RKO (cell line): ENCODE data around the gene SIRT2.
A peak's percentile ranks its signal among the peaks of the same experiment; 100 is the strongest.

Source experiments
- DNase-seq: peaks from one replicate; pipeline ENCODE4 v3.0.0-alpha.2; 2016; ENCODE audit warnings: low spot score

Gene SIRT2

DNA sequence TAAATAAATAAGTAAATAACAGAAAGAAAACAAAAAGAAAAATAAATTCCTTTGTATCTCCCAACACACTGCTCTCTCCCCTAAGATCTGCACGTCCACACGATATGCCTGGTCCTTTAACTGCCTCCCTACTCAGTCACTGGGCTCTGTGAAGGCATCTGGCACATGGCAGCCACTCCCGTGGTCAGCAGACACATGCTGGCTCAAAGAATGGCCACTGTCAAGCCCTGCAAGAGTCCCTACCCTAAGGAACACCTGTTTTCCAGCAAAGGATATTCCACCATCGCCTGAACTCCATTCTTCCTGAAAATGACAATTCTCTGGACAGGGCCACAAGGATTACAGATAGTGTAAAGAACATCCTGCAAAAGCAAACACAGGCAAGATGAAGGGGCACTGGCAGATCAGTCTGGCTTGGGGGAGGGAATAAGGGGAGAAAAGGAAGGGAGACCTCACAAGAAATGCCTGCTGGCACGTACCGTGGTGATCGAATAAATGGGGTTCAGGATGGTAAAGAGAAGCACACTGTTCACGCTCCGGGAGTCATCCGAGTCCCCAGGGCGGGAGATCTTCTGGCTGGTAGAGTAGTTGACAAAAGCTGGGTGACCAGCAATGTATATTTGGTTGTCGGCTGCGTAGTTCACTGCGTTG, 53.9 kb downstream of the SIRT2 start:
- DNase-seq = no peak

DNA sequence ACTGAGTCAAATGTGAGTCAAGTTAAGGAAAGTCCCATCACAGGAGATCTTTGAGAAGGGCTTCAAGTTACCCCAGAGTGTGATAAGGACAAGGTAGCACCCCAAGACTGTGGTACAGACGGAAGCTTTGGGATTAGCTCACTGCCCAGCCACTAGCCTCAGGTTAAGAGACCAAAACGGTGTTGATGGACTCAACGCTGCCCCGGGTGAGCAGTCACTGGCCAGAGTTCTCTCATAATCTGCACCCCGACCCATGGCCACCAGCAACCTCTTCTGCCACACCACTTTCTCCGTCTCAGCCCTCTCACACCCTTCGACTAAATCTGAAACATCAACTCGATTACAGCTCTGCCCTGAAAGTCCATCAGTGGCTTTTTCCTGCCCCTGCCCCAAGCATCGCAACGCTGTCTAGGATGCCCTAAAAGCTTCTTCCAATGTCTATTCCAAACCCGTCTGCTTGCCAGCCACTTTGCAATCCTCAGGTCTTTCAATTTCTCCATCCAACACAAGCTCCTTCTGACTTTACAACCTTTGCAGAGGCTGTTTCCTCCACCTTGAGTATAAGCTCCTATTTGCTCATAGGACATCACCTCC, 55.2 kb downstream of the SIRT2 start:
- DNase-seq = no peak

DNA sequence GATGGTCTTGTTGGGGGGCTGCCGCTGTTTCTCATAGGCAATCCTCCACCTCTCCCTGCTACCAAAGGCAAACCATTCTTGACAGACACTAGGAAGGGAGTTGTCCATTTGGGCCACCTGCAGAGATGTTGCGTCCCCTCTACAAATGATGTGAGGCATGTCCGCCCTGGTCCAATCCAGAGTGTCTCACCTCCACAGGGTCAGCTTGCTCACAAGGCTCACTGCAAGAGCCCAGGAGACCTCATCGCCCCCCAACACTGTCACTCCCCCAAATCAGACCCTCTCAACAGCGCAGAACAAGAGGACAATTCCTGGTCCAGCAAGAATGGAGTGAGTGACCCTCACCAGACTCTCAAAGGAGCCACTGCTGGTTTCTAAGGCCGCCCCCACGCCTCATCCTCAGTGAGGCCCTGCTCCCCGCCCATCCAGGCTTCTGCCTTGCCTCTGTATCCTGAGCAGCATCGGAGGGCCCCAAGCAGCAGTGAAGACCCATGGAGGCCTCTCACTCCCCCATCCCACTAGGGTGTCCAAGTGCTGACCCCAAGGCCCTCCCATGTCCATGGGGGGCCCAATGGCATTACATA, 56.2 kb downstream of the SIRT2 start:
- no peak for DNase-seq

DNA sequence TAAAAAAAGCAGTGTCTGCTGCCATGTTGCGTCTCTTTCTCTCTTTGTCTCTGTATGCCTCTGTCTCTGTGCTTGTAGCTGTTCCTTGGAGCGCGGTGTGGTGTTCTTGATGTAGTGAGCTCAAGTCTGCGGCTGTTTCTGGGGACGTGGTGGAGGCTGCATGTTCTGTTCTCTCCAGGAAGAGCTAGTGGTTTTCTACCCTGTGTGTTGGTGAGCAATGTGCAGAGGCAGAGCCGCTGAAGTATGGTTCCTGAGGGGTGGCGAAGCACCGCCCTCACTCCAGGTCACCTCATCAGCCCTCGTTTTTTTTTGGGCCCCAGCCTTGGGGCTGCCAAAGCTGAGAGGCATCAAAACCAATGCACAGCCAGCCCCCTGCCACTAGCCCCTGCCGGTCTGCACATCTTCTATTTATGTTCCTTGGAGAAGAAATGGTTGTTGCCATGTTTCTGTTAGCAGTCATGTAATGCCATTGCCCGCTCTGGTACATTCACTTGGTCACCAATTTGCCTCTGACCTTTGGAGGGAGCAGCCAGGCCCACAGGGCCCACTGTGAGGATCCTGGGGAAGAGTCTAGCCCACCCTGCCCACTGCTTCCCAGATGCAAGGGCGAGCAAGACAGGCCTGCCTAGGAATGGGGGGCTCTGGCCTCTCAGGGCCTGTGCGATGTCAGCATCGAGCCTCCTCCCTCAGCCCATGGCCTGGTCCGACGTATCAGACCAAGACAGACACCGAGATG, 56.8 kb downstream of the SIRT2 start:
- DNase-seq = no peak

DNA sequence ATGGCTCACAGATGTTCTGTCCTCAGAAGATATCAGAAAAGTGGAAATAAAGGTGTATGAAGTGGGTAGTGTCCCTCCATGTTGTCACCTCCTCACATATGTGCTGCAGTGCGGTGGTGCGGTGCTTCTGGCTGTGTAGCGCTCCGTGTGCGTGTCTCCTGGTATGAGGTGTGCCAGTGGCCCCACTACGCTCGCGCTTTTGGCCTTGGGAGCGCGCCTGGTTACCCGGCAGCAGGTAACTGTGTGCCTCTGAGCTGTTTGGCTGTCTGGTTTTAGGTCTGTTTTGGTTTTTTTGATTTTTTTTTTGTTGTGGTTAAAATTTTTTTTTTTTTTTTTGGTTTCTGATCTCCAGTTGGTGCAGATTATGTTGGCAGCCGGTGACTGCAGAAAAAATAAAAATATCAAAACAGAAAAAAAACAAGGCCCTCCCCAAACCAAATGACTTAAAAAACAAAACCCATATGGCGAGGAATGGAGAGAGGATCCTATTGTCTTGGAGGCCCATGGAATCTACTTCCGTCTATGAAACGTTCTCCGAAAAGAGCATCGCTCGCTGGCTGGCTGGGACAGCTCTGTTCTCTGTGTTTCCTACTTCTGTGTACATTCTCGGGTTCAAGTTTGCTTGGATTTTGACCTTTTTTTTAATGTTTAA, 57.5 kb downstream of the SIRT2 start:
- no peak for DNase-seq

DNA sequence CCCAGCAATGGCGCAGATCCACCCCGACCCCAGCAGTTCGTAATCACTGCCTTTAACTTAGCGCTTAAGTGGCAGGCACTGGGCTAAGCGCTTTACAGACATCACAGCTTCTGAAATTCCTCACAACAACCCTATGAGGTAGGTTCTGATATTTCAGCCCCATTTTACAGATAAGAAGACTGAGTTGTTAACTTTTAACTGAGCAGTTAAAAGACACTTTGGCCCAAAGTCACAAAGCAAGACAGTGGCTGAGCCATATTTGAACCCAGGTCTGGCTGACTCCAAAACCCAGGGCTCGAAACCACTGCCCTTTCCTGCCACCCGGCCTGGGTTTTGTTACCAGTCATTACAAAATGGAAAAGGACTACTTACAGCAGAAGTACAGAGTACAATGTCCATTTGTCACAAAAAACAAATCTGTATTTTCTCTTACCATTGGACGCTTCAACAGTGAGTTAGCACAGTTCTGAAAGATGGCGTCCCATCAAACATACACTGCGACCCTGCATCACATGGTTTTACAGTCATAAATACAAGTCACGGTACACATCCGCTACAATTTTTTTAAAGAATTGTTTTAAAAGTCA, 58.1 kb downstream of the SIRT2 start:
- no peak for DNase-seq

DNA sequence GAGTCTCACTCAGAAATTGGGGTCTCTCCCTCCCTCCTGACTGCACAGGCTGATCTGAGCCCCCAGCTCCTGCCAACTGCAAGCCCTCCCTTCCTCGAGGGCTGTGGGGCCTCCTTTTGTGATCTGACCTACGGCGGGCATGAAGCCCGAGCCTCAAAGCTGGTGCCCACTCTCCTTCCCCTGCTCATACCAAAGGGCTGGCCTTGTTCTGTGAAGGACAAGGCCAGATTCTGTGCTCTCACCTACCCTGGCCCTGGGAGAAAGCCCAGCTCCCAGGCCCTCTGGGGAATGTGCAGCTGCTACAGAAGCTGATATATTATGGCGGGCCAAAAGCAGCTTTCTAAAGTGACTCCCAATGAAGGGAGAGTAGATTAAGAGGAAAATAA, 58.8 kb downstream of the SIRT2 start:
- no peak for DNase-seq

DNA sequence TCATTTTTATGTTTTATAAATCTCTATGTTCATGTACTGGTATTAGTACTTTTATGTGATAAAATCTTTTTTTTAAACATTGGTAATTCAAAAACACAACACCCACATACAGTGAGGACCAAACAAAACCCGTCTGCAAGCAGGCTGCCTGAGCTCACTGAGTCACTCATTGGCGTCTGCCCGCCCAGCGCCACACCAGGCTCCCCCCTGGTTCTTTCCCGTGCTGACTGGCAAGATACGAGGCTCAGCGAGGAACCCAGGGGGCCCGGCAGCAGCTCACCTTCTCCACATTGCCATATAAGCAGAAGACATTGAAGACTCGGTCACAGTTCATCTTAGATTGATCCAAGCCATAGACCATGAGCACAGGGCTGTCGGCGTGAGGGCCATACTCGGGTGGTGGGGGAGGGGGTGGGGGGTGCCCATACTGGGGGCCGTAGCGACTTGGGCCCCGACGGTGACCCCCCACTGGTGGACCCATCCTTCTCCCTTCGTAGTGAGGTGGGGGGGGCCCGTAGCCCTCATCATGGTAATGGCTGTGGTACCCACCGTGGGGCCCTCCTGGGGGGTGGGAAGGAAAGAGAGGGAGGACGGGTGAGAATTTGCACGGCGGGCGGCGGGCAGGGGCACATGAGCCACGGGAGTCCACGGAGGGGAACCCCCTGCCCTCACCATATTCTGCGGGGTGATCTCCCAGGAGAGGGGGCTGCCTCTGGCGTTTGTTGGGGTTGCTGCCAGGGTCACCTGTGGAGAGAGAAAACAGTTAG, 59.4 kb downstream of the SIRT2 start:
- DNase-seq = no peak

DNA sequence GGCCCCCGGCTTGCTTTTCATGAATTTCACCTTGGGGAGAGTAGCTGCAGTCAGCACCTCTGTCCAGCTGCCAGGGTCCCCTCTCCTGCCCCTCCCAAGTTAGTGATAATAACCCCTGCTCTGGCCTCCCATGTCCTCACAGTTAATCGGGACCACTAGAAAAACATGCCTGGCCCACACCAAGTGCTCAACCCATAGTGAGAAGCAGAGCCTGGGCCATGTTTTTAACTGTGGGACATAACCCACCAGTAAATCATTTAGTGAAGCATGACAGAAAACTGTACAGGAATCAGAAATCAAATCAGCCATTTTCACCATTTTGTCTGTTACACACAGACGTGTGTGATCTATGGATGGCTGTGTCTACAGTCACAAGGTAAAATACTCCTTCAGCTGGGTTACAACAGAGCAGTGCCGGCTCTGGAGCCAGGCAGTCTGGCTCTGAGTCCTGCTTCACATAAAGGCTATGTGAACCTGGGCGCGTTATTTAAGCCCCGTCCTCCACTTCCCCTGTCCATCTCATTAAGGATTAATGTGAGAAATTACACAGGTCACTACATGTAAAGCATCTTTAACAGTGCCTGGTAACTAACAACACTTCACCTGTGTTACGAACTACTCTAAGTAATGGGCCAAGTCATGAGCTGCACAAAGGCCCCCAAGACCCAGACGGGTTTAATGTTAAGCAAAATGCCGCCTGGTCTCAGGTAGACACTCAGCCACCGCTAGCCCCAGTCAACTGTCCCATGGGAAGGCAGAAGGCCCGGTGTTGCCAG, 60.2 kb downstream of the SIRT2 start:
- no peak for DNase-seq

DNA sequence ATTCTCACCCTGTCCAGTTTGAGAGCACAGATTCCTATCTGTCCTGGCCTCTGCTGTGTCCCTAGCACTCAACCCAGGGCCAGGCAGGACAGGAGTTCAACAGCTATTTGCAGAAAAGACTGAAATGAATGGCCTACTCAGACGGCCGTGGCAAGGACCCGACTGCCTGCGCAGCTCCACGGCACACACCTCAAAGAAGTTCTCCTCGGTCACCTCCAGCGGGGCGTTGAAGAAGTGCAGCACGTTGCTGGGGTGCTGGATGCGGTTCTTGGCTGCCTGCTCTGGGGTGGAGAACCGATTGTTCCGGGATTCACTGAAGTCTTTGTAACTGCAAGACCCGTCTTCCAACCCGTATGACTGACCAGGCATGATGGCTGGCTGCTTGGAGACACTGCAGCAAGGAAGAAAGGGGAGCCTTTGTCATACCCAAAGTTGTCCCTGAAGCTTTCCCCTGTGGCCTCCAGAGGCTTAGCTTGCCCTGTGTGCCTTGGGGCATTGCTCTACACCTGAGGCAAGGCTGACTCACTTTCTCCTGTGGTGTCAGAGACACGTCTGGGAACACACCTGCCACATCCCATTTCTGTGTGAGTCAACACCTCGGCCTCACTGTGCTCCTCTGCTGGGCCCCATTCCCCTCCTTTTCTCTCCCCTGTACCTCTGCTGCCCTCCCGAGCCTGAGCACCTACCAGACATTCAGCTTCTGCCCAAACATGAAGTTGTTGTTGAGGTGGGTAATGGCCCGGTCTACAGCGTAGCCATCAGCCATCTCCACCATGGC, 61.0 kb downstream of the SIRT2 start:
- DNase-seq = no peak

DNA sequence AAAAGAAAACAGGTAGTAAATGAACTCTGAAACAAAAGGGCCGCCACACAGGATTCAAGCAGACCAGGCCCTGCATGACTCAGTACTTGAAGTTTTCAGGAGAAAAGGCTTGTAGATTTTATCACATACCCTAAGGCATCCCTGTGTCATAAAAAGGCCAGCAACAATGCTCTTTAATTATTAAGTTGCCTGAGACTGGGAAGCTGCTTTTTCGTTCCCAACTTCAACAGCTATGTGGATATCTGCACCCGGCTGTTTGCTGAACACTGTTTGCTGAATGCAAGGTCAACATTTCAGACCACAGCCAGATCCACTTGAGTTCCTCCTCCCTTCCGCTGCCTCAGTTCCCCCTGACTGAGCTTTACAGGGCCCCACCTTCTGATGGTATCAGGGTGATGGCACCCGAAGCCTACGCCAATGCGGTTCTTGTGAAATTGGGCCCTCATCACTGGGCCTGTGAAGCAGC, 61.7 kb downstream of the SIRT2 start:
- no peak for DNase-seq

DNA sequence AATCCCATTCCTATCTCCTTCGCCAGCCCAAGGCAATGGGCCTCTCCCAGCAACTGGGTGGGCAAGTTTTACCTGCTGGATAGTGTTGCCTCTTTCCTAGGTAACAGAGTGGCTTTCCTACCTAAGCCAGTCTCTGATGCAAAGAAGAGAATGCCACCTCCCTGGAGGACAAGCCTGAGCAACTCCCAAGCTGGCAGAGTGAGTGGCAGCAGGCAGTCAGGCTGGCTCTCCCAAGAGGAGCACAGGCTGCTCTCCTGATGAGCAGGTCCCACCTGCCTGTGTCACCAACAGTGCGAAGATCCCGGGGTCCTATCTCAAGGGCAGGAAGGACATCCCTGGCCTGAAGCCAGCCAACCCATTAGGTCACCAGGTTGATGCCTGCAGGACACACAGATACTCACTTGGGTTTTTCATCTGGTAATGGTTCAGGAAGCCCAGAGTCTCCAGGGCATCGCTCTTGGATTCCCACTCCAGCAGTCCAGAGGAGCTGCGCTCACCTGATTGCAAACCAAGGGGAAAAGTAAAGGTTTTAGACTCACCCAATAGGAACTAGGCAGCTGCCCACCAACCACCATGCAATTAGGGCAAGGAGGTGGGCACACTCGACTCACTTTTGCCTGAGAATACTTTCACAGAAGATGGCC, 62.3 kb downstream of the SIRT2 start:
- DNase-seq = no peak

DNA sequence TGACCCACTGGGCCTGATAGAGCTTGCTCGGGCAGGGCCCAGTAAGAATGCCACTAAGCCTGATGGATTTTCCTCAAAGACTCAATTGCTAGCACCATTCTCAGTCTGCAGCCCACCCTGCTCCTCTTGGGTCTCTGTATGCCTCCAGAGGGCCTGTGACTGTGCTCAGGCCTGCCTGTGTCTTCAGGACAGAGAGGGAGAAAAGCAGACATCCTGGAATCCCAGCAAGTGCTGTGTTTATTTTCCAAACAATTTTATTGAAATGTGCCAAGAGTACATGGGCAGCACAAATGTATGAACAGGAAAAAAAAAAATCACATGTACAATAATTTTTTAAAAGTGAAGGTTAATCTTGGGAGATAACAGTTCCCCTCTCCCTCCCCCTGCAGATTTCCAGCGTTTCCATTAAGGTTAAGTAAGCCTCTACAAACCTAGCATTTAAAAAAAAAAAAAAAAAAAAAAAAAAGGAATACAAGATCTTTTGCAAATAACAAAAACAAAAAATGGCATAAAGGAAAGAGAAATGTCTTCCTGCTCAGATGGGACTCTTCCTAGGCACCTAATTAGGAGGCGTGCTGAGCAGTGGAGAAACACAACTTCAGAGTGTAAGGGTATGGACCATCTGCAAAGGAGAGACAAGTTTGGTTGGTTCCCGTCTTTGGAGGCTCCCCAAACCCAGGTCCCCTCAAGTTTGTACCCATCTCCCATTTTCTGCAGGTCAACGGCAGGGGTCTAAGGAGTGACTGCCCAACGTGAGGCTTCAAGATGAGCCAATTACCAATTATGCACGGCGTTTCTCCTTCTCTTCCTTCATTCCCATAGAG, 63.0 kb downstream of the SIRT2 start:
- DNase-seq = no peak

DNA sequence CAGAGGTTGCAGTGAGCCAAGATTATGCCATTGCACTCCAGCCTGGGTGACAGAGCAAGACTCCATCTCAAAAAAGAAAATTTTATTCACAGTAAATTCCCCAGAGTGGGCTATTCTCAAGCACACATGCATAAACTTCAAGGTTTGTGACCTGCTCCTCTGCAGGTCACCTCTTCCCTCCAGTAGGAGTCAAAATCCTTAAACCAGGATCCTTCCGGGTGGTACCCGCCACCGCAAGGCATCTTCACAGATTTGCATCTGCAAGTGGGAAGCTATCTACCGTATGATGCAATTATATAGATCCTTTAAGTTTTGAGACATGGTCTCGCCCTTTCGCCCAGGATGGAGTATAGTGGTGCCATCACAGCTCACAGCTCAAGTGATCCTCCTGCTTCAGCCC, 64.8 kb downstream of the SIRT2 start:
- no peak for DNase-seq

DNA sequence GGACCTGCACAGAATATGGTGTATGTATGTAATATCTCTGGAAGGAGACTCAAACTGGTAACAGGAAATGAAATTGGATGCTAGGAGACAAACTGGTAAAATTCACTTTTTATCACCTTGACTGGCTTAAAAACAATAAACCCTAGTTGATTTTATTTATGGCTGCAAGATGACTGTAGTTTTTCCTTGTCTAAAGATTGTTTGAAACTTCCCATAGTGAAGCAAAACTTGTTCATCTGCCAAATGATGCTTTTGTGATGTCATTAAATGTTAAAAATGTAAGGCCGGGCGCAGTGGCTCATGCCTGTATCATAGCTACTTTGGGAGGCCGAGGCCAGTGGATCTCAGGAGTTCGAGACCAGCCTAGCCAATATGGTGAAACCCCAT, 65.3 kb downstream of the SIRT2 start:
- no peak for DNase-seq

DNA sequence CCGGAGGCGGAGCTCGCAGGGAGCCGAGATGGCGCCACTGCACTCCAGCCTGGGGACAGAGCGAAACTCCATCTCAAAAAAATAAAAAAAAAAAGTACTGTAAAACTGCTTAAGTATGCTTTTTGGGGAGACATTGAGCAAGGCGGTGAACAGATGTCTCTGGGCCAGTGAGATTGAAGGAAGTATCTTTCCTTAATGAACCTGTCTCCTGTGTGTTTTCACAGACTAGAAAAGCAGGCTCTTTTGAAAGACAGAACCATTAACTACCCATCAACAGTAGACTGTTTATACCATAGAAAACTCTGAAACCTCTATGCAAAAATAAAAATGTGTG, 66.4 kb downstream of the SIRT2 start:
- DNase-seq = no peak

DNA sequence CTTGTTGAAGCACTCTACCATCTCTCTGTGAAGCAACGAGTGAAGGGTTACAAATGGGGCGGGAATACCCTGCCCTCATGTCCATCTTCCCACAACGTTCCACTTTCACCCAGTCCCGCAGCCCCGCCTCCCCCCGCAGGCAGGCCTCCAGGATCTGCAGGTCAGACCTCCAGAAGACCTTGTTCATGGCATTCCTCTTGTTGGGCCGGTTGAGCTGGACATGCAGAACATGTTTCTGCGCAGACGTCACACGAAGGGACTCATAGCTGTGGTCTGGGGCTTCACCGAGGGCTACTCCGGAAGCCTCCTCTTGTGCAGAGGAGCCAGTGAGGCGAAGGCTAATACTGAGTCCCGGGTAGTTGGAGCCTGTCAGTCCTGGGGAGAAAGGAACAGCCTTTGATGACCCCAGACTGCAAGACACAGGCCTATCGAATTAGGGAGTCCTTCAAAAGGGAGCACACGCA, 68.2 kb downstream of the SIRT2 start:
- DNase-seq = peak; percentile 90

DNA sequence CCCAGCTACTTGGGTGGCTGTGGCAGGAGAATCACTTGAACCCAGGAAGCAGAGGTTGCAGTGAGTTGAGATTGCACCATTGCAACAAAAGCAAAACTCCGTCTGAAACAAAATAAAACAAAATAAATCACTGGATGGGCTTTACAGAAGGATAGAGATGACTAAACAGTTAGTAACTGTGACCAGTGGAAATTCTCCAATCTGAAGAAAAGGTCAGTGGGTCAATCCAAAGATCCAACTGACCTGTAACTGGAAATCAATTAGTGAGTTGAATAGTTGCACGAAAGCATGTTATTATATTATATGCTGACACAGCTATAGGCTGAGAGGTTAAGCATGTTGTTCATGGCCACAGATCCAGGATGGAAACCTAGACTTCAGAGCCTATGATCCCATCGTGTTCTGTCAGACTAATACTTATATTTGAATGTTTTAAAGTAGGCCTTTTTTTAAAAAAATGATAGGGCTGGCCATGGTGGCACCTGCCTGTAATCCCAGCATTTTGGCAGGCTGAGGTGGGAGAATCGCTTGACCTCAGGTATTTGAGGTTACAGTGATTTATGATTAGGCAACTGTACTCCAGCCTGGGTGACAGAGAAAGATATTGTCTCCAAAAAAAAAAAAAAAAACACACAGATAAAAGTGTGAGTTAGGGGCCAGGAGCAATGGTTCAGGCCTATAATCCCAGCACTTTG, 69.2 kb downstream of the SIRT2 start:
- no peak for DNase-seq
